Lung (tissue), 12 donors: ENCODE measurements around the gene TM4SF4. TPM values are rescaled to one million over a fixed set of nuclear protein-coding genes. Genes with fewer than 3 reads are reported as not detected.

ENCODE experiments used
- ATAC-seq: fragments of 200-7000 bp; cut with Tn5 transposase; one replicate; pipeline ENCODE4 v1.9.1; 2020; ENCODE audit warnings: moderate number of reproducible peaks; ENCODE audit not compliant: insufficient read depth, low FRiP score
- DNase-seq, 3 donors: peaks; one replicate each; pipeline ENCODE4 v3.0.0-alpha.2; 2013 to 2017
- H3K27ac ChIP-seq, 2 donors: one replicate each; pipeline ENCODE4 v1.5.1; 2013; ENCODE audit warnings: mild to moderate bottlenecking in 2 of 2, moderate library complexity in 2 of 2, control low read depth in 1 of 2, inconsistent platforms in 1 of 2, low read depth in 1 of 2, low read length in 1 of 2
- H3K27me3 ChIP-seq, 3 donors: one replicate each; pipeline ENCODE4 v1.5.1; 2013; ENCODE audit warnings: low read length in 2 of 3; ENCODE audit not compliant: control insufficient read depth in 3 of 3, insufficient read depth in 3 of 3
- H3K36me3 ChIP-seq, 4 donors: one replicate each; pipeline ENCODE4 v1.5.1; 2013; ENCODE audit warnings: low read length in 4 of 4, mild to moderate bottlenecking in 1 of 4, moderate library complexity in 1 of 4; ENCODE audit not compliant: control insufficient read depth in 4 of 4, insufficient read depth in 4 of 4
- H3K4me1 ChIP-seq, 5 donors: one replicate each; pipeline ENCODE4 v1.5.1; 2013; ENCODE audit warnings: low read length in 5 of 5, mild to moderate bottlenecking in 2 of 5, moderate library complexity in 1 of 5; ENCODE audit not compliant: control insufficient read depth in 5 of 5, insufficient read depth in 5 of 5
- H3K4me3 ChIP-seq: one replicate; pipeline ENCODE4 v1.5.1; 2013; ENCODE audit warnings: mild to moderate bottlenecking, control low read depth, moderate library complexity
- H3K9ac ChIP-seq, 2 donors: one replicate each; pipeline ENCODE4 v1.5.1; 2013; ENCODE audit warnings: low read length in 2 of 2, control low read depth in 1 of 2; ENCODE audit not compliant: insufficient read depth in 1 of 2
- H3K9me3 ChIP-seq, 4 donors: one replicate each; pipeline ENCODE4 v1.5.1; 2013; ENCODE audit warnings: low read length in 3 of 4, mild to moderate bottlenecking in 1 of 4, moderate library complexity in 1 of 4; ENCODE audit not compliant: control insufficient read depth in 4 of 4, insufficient read depth in 3 of 4
- CTCF ChIP-seq: IDR thresholded peaks from 2 replicates; pipeline ENCODE4 v1.5.1; 2012; ENCODE audit warnings: mild to moderate bottlenecking; ENCODE audit errors: control extremely low read depth, extremely low read depth
- WGBS, 2 donors: extraction: QIAGEN DNeasy Blood & Tissue Kit; methylation state at CpG; one replicate each; pipeline ENCODE4 v1.1.7; 2013; 5-methylcytosine and 5-hydroxymethylcytosine counted together
- polyA plus RNA-seq, 2 donors: library from polyadenylated mRNA; stranded (reverse); fragments of 200-250 nt; gene quantifications; one replicate each; pipeline ENCODE4 v1.2.1, GENCODE V29; 2013
- total RNA-seq, 2 donors: library from RNA; depleted of rRNA in 1 of 2; stranded (reverse); fragments of >200 nt in 1 of 2; gene quantifications; one replicate each; pipeline ENCODE4 v1.2.1, GENCODE V29; 2014 to 2021
- donor health status: control.
- donor health status: control.
- donor health status: Bipolar disorder and iron deficiency.
- donor health status: healthy.
- donor health status: DM: yes; HTN: yes; CAD: no.

TM4SF4 gene
- total and polyA plus RNA-seq, 4 donors, result 0.22 to 4.4 (median 2.0) TPM

DNA sequence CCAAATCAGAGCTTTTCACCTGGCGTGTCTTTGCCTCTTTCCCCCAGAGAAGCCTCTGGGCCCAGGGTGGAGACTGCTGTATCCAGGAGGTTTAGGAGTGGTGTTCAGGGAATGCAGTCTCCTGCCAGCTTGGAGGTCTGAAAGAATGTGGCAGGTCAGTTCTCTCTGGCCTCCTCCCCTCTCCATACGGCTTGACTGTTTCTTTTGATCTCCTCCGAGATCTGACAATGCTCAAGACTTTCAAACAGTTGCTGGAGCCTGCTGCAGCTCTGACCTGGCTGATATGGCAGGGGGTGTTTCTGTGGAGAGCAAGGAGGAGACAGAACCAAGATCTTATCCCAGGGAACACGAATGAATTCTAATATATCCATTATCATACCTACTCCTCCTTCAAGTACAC, 24.7 kb upstream of the TM4SF4 start:
- no peak for TF ChIP-seq CTCF
- ATAC-seq, result no peak
- H3K9me3 ChIP-seq, result peaks cover 0 to 6% (median 0%) of the 10 kb centered on the region in 4 donors

GRCh38 chr3:149450281-149450680, 24.2 kb upstream of the TM4SF4 start:
- peaks cover 0 to 6% (median 0%) of the 10 kb centered on the region in 4 donors for H3K9me3 ChIP-seq
- ATAC-seq, result no peak
- no peak for TF ChIP-seq CTCF
- no peaks in the 10 kb centered on the region for H3K27me3 ChIP-seq
- 59 to 70% methylated on average over 2 of the region's 2 CpGs for WGBS, 2 donors
- H3K9ac ChIP-seq, result no peak overlapping the region
- H3K27ac ChIP-seq, result no peak overlapping the region
- no peak for DNase-seq
- H3K4me1 ChIP-seq, result peaks cover 0 to 4% (median 3%) of the 10 kb centered on the region in 5 donors
- no peaks in the 10 kb centered on the region for H3K36me3 ChIP-seq
- no peak overlapping the region for H3K4me3 ChIP-seq

More for the DNA sequence above, 24.7 kb upstream of the TM4SF4 start:
- no peaks in the 10 kb centered on the region for H3K36me3 ChIP-seq
- H3K4me1 ChIP-seq, result peaks cover 0 to 4% (median 3%) of the 10 kb centered on the region in 5 donors
- WGBS, 2 donors, result 53 to 77% methylated on average over 4 of the region's 4 CpGs
- H3K27me3 ChIP-seq, result no peaks in the 10 kb centered on the region
- DNase-seq, result peak in 2 of 3 donors; percentile 13 to 32
- H3K27ac ChIP-seq, result peak overlapping the region in 1 of 2 donors; percentile 1
- H3K9ac ChIP-seq, result no peak overlapping the region
- no peak overlapping the region for H3K4me3 ChIP-seq

GRCh38 chr3:149452036-149452435, 22.5 kb upstream of the TM4SF4 start:
- Histone ChIP-seq H3K36me3 (no peaks in the 10 kb centered on the region), H3K27me3 (no peaks in the 10 kb centered on the region), H3K27ac (no peak overlapping the region), H3K9ac (no peak overlapping the region), H3K9me3 (peaks cover 0 to 6% (median 0%) of the 10 kb centered on the region in 4 donors), H3K4me1 (peaks cover 0 to 4% (median 3%) of the 10 kb centered on the region in 5 donors), H3K4me3 (no peak overlapping the region)
- no peak for ATAC-seq
- no peak for TF ChIP-seq CTCF
- DNase-seq, result no peak
- WGBS, 2 donors, result 87 to 92% methylated on average over 3 of the region's 3 CpGs
